ENCODE data around the gene ARNT2.
A peak's percentile ranks its signal among the peaks of the same experiment; 100 is the strongest.

Gene ARNT2

GRCh38 chr15:80604583-80605575 is 200.7 kb downstream of the ARNT2 start:
- DNase-seq = no peak

- DNase-seq = no peak
Measured at GRCh38 chr15:80605591-80606150, 201.5 kb downstream of the ARNT2 start.

- no peak for DNase-seq
Measured at GRCh38 chr15:80606511-80607071, 202.4 kb downstream of the ARNT2 start.

GRCh38 chr15:80607287-80607980 is 203.3 kb downstream of the ARNT2 start:
- no peak for DNase-seq

GRCh38 chr15:80608688-80609087 is 204.5 kb downstream of the ARNT2 start:
- no peak for DNase-seq

- DNase-seq = no peak
Measured at GRCh38 chr15:80609091-80609490, 204.9 kb downstream of the ARNT2 start.

- no peak for DNase-seq
Measured at GRCh38 chr15:80609512-80609946, 205.3 kb downstream of the ARNT2 start.

GRCh38 chr15:80611543-80612080 is 207.4 kb downstream of the ARNT2 start:
- no peak for DNase-seq

- no peak for DNase-seq
Measured at GRCh38 chr15:80612118-80612823, 208.1 kb downstream of the ARNT2 start.

- DNase-seq = no peak
Measured at GRCh38 chr15:80613762-80614365, 209.7 kb downstream of the ARNT2 start.

- DNase-seq = no peak
Measured at GRCh38 chr15:80614711-80615360, 210.7 kb downstream of the ARNT2 start.

GRCh38 chr15:80615361-80615736 is 211.2 kb downstream of the ARNT2 start:
- no peak for DNase-seq

- DNase-seq = no peak
Measured at GRCh38 chr15:80615783-80616391, 211.7 kb downstream of the ARNT2 start.

GRCh38 chr15:80618685-80619400 is 214.7 kb downstream of the ARNT2 start:
- no peak for DNase-seq

GRCh38 chr15:80619680-80620079 is 215.5 kb downstream of the ARNT2 start:
- peak; percentile 22 for DNase-seq

GRCh38 chr15:80620141-80620540 is 216.0 kb downstream of the ARNT2 start:
- DNase-seq = no peak

- DNase-seq = no peak
Measured at GRCh38 chr15:80620931-80621330, 216.7 kb downstream of the ARNT2 start.

GRCh38 chr15:80626643-80627120 is 222.5 kb downstream of the ARNT2 start:
- no peak for DNase-seq

- no peak for DNase-seq
Measured at GRCh38 chr15:80629355-80629754, 225.2 kb downstream of the ARNT2 start.

- no peak for DNase-seq
Measured at GRCh38 chr15:80630981-80631380, 226.8 kb downstream of the ARNT2 start.

Data from amniotic stem cell (primary cell).